ENCODE data around the gene ANXA11.

The ANXA11 gene

DNA sequence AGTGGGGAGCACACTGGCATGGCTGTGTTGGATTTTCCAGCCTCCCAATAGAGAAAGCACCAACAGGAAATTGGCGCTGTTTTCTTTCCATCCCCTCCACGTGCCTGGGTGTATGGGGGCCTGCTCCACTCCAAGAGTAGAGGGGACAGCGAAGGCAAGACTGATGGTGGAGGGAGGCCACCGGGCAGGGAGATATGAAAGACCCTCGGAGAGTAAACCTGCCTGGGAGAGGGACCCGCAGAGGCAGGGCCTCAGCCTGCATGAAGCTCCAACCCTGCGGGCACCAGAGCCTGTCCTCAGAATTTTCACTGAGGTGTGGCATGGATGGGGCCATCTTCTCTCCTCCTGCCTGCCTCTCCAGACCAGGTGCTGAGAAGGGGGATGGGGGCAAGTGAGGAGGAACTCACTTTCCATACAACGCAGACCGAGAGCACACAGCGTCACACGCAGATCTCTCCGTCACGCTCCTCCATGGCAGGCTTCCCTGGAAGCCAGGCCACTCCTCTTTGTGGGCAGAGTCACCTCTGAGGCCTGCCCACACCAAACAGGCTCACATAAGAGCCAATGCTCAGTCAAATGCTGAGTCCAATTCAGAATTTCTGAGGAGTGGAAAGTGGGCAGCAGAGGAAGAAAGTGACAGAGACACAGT is 18.8 kb downstream of the ANXA11 start:
- no peak for DNase-seq (ENCODE audit: low read depth)
- TF ChIP-seq, protein P1, sequence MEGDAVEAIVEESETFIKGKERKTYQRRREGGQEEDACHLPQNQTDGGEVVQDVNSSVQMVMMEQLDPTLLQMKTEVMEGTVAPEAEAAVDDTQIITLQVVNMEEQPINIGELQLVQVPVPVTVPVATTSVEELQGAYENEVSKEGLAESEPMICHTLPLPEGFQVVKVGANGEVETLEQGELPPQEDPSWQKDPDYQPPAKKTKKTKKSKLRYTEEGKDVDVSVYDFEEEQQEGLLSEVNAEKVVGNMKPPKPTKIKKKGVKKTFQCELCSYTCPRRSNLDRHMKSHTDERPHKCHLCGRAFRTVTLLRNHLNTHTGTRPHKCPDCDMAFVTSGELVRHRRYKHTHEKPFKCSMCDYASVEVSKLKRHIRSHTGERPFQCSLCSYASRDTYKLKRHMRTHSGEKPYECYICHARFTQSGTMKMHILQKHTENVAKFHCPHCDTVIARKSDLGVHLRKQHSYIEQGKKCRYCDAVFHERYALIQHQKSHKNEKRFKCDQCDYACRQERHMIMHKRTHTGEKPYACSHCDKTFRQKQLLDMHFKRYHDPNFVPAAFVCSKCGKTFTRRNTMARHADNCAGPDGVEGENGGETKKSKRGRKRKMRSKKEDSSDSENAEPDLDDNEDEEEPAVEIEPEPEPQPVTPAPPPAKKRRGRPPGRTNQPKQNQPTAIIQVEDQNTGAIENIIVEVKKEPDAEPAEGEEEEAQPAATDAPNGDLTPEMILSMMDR (IDR thresholded peaks at IDR 0.05; ENCODE audit: low read depth, low read length, missing control alignments), result no peak
- H3K4me3 ChIP-seq (ENCODE audit: low read depth, low read length), result no peak overlapping the region

DNA sequence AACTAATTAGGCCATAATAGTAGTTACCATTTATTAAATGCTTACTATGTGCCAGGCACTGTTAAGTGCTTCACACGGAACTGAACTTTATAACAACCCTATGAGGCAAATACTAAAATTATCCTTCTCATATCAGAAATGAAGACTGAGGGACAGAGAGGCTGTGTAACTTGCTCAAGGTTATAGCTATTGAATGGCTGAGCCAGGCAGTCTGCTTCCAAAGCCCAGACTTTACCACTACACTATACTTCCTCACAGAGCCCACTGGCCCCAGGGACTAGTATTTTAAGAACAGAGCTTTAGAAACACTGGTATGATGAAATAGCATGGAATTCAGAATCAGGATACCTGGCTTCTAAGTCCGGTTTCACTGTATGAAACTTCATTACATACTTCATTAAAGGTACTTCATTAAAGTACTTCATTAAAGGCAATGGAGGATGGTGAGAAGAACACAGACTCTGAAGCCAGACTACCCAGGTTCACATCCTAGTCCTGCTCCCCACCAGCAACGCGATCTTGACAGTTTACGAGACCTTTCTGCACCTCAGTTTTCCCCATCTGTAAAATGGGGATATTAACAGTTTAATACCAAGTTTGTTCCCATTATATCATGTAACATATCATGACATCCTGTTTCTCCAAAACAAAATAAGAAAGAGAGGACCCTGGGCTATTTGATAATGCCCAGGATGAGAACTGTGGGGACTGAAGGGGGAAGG is 19.6 kb downstream of the ANXA11 start:
- DNase-seq (ENCODE audit: low read depth), result no peak
- TF ChIP-seq, protein P1 (IDR thresholded peaks at IDR 0.05; ENCODE audit: low read depth, low read length, missing control alignments), result no peak
- H3K4me3 ChIP-seq (ENCODE audit: low read depth, low read length), result no peak overlapping the region

DNA sequence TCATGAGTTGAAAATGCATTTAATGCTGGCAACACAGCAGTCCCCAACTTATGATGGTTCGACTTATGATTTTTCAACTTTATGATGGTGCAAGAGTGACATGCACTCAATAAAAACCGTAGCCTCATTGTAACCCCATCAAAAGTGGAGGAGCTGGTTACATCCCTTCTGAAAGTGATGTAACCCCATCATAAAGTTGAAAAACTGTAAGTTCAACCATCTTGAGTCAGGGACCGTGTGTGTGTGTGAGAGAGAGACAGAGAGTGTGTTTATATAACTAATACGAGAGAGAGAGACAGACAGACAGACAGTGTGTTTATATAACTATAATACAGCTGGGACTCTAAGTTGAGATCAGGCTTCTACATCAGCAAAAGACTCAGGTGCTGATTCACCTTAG is 21.0 kb downstream of the ANXA11 start:
- TF ChIP-seq, protein P1 (IDR thresholded peaks at IDR 0.05; ENCODE audit: low read depth, low read length, missing control alignments), result no peak
- no peak for DNase-seq (ENCODE audit: low read depth)
- H3K4me3 ChIP-seq (ENCODE audit: low read depth, low read length), result no peak overlapping the region

DNA sequence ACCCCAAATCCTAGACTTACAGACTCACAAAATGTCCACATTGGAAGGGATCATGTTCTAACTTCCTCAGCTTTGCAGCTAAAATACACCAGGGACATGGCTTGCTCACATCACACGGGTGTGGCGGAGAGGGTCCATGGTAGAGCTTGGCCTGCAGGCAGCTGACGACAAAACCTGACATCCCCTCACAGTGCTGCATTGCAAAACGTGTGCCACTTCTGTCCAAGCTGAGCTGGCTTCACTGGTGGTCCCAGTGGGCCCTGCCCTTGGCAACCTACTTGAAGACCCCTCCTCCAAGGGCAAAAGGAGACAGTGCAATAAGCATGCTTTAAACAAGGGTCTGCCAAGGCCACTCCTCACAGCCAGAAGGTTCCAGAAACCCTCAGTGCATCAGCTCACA is 21.9 kb downstream of the ANXA11 start:
- H3K4me3 ChIP-seq (ENCODE audit: low read depth, low read length), result no peak overlapping the region
- TF ChIP-seq, protein P1 (IDR thresholded peaks at IDR 0.05; ENCODE audit: low read depth, low read length, missing control alignments), result no peak
- no peak for DNase-seq (ENCODE audit: low read depth)

DNA sequence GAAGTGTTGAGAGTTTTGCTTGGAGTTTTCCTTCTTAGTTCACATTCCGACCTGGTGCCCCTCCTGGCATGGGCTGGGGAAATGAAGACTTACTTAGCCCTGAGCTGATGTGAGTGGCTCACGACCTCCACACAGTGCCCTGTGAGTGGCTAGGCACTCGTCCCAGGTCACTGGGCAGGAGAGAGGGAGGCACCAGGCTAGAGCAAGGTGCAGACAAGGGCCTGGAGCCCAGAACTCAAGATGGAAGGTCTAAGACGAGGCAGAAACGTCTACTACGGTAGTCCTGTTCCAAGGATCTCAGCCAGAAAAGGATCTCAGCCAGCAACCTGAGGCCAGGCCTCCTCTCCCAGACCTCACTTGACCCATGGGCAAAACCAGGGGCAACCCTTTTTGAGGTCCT is 22.4 kb downstream of the ANXA11 start:
- DNase-seq (ENCODE audit: low read depth), result no peak
- no peak overlapping the region for H3K4me3 ChIP-seq (ENCODE audit: low read depth, low read length)
- TF ChIP-seq, protein P1 (IDR thresholded peaks at IDR 0.05; ENCODE audit: low read depth, low read length, missing control alignments), result no peak

DNA sequence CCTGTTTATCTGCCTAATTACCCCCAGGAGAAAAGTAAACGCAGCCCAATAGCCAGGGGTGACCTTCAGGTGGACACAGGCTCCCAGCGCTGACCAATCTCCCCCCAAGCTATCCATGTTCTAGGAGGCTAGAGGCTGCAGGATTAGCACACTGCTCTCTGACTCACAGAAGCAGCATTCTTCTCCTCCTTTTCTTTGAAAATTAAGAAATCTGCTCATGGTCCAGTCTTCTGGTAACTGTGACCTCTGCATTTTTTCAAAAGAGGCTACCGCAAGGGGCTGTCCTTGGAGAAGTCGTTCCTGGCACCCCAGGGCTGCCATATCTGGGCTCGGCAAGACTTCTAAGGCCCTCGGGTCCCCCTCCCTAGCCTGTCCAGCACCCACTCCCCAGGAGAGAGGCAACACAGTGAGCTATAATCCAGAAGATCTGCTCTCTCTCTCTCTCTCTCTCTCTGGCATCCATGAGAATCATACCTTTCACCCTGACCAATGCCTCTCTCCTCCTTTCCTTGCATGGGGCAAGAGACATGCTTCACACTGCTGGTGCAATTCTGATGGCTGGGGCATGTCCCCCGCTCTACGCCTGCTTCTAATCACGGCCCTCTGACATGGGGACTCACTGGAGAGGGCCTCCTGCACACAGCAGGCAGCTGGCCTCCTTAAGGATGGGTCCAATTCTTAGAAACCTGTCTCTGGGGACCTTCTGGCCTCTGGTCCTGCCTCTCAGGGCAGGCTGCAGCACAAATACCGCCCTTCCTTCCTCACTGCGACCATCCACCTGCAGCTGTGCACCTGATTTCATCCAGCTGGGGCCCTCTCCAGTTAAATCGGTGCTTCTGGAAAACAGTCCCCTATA is 27.3 kb downstream of the ANXA11 start:
- no peak for DNase-seq (ENCODE audit: low read depth)
- TF ChIP-seq, protein P1 (IDR thresholded peaks at IDR 0.05; ENCODE audit: low read depth, low read length, missing control alignments), result no peak
- no peak overlapping the region for H3K4me3 ChIP-seq (ENCODE audit: low read depth, low read length)
